ENCODE data around the gene UGT3A1.

DNA sequence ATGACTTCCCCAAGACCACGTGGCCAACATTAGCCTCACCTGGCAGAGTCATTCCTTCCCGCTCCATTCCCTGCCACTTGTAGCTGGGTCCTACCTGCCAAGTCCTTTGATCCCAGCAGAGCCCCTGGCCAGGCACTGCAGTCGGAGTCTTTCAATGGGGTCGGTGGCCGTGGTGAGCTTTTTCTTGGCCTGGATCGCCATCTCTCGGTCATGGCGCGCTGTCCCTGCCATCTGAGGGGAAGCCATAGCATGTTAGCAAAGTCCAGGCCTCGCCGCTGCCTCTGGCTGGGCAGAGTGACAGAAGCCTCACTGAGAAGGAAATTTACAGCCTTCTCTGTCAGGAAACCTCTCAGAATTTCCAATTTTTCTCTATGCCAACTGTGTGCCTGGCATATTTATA, 70.3 kb downstream of the UGT3A1 start:
- TF ChIP-seq YY1 (IDR thresholded peaks at IDR 0.05; ENCODE audit: insufficient read depth, insufficient read length) (no peak), ZNF274 (IDR thresholded peaks at IDR 0.05; ENCODE audit: low read depth, low read length) (no peak), SUZ12 (IDR thresholded peaks at IDR 0.05; ENCODE audit: extremely low read depth, insufficient read depth, insufficient read length) (no peak)

All from NT2/D1 (cell line).